Thoracic aorta (tissue), 2 donors: ENCODE results near the gene EN1. TPM values are rescaled to one million over a fixed set of nuclear protein-coding genes. Genes with fewer than 3 reads are reported as not detected.

Experiments used
- ATAC-seq: fragments of 150-250 bp; one replicate; pipeline ENCODE4 v1.8.0; 2017; ENCODE audit warnings: low read depth; ENCODE audit not compliant: insufficient number of reproducible peaks, low FRiP score
- DNase-seq: peaks from one replicate; pipeline ENCODE4 v3.0.0-alpha.2; 2020; ENCODE audit warnings: low spot score
- H3K27ac ChIP-seq, 2 donors: fragments of 200-600 bp; sonication (generic); 1 replicate in 1 of 2; 2 replicates in 1 of 2; pipeline ENCODE4 v1.5.1; 2016; ENCODE audit warnings: mild to moderate bottlenecking in 2 of 2, moderate library complexity in 2 of 2
- H3K27me3 ChIP-seq: fragments of 200-600 bp; sonication (generic); replicated peaks from 2 replicates; pipeline ENCODE4 v1.6.0; 2016; ENCODE audit warnings: mild to moderate bottlenecking; ENCODE audit not compliant: insufficient read depth
- H3K36me3 ChIP-seq: fragments of 200-600 bp; sonication (generic); one replicate; pipeline ENCODE4 v1.5.1; 2016
- H3K4me1 ChIP-seq, 2 donors: fragments of 200-600 bp; sonication (generic); 1 replicate in 1 of 2; 2 replicates in 1 of 2; pipeline versions ENCODE4 v1.5.1 to v1.6.0; 2016; ENCODE audit warnings: low read depth in 2 of 2, mild to moderate bottlenecking in 1 of 2; ENCODE audit not compliant: control insufficient read depth in 1 of 2
- H3K4me3 ChIP-seq: fragments of 200-600 bp; sonication (generic); 2 replicates; pipeline ENCODE4 v1.5.1; 2016; ENCODE audit warnings: mild to moderate bottlenecking
- H3K9me3 ChIP-seq: fragments of 200-600 bp; sonication (generic); 2 replicates; pipeline ENCODE4 v1.5.1; 2016
- total RNA-seq, 2 donors: library from RNA; depleted of rRNA; stranded (reverse); fragments of >200 nt; gene quantifications; one replicate each; pipeline versions ENCODE4 v1.1.0 to v1.2.3, GENCODE V29; 2016
- TF ChIP-seq, protein P1 (sequence below): fragments of 200-600 bp; sonication (generic); IDR thresholded peaks from one replicate; pipeline ENCODE4 v1.5.1; 2019; ENCODE audit warnings: antibody characterized with exemption

Gene EN1
- total RNA-seq, 2 donors from 2014 or later = not detected

DNA sequence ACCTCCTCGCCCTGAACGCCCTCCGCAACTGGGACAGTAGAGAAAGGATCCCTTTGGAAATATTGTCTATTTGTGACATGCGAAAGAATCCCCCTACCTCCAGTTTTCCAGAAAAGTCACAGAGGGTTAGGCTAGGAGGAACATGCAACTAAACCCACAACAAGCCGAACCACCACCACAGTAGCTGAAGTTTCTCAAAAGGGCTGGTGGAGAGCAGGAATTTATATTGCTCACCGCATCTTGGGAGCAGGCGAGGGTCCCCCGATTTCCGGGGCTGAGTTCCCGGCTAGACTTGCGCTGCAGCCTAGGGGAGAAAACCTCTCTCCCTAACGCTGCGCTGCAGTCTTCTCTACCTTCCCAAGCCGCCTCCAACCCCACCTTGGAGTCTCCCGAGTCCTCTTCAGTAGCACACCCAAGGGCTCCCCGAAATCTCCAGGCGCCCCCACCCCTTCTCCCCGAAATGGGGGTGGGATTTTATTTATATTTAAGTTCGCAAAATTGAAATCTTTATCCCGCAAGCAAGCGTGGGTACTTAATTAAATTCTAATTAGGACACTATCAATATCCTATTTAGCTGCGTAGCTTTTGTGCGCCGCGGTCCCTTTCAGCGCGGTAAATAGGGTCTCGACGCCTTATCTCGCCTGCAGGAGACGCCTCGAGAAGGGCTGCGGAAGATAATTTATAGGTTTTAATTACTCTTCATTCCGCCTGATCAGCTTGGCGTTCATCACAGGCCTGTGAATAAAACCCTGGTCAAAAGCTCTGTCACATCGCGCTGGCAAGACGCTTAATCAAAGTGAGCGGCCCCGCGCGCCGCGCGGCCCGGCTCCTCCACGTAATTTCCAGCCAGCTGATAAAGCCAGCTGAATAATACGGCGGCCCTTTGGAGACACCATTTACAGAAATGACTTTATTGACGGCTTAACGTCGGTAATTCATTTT is 2.0 kb upstream of the EN1 start:
- DNase-seq (no peak), ATAC-seq (no peak)
- TF ChIP-seq, protein P1, sequence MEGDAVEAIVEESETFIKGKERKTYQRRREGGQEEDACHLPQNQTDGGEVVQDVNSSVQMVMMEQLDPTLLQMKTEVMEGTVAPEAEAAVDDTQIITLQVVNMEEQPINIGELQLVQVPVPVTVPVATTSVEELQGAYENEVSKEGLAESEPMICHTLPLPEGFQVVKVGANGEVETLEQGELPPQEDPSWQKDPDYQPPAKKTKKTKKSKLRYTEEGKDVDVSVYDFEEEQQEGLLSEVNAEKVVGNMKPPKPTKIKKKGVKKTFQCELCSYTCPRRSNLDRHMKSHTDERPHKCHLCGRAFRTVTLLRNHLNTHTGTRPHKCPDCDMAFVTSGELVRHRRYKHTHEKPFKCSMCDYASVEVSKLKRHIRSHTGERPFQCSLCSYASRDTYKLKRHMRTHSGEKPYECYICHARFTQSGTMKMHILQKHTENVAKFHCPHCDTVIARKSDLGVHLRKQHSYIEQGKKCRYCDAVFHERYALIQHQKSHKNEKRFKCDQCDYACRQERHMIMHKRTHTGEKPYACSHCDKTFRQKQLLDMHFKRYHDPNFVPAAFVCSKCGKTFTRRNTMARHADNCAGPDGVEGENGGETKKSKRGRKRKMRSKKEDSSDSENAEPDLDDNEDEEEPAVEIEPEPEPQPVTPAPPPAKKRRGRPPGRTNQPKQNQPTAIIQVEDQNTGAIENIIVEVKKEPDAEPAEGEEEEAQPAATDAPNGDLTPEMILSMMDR = no peak
- H3K4me3 ChIP-seq = no peak overlapping the region
- H3K4me1 ChIP-seq = peaks cover 20 to 34% of the 10 kb centered on the region in 2 donors
- H3K36me3 ChIP-seq = no peaks in the 10 kb centered on the region
- no peak overlapping the region for H3K27ac ChIP-seq
- H3K27me3 ChIP-seq = peaks cover 25% of the 10 kb centered on the region
- no peaks in the 10 kb centered on the region for H3K9me3 ChIP-seq

DNA sequence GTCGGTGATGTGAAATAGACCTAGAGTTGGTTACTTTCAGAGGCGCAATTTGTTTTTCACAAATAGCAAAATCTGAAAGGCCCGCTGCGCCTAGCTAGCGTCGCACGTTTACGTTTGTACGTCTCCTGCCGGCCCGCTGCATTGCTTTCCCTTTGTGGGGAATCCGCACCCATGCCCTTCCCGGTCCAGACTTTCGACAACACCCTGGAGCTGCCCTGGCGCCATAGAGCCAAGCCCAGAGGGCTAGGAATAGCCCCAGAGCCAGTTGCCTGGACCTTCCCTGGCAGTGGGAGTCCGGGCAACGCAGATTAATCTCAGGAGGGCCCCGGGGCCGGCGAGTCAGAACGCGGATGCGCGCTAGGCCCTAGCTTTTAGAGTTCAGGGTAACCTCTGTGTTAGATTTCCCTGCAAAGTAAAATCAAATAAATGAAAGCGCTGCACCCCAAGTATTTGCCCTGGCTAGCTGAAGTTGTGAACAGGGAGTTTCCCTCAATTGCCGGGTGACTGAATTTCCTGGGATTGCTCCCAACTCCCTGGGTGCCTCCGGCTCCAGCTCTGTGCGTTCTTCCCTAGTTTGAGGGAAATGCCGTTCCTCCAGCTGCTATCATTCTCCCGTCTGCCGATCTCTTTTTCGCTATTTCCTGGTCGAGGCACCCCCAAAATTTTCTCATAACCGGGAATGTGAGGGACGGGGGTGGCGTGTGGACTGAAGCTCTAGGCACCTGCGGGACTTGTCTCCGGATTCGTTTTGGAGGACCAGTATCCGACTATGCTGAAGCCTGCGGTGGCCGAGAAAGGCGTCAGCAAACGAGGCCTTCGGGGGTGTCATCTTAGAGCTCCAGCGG is 1.2 kb upstream of the EN1 start:
- Histone ChIP-seq H3K27me3 (peaks cover 34% of the 10 kb centered on the region), H3K27ac (no peak overlapping the region), H3K4me3 (peak overlapping the region; percentile 9), H3K9me3 (no peaks in the 10 kb centered on the region), H3K36me3 (no peaks in the 10 kb centered on the region), H3K4me1 (peaks cover 20 to 34% of the 10 kb centered on the region in 2 donors)
- DNase-seq (no peak), ATAC-seq (no peak)
- TF ChIP-seq, protein P1 = no peak

DNA sequence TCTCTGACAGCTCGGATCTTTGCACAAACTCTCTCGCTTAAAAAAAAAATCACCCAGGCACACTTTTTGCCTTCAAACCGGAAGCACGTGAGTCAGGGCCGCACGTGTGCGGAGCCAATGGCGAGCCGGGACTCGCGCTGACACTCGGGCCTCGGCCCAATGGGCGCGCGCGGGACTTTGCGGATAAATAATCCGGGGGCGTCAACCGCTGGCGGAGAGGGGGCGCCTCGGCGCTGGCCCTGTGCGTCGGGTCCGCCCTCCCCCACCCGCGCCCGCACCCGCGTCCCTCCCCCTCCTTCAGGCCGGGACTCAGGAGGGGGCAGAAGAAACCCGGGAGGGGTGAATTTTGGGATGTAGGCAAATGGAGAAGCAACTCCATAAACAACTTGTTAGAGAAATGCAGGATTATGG is 319 bp upstream of the EN1 start:
- TF ChIP-seq, protein P1 = no peak
- no peak for ATAC-seq
- H3K27me3 ChIP-seq = peaks cover 42% of the 10 kb centered on the region
- H3K9me3 ChIP-seq = no peaks in the 10 kb centered on the region
- no peaks in the 10 kb centered on the region for H3K36me3 ChIP-seq
- peaks cover 23 to 35% of the 10 kb centered on the region in 2 donors for H3K4me1 ChIP-seq
- no peak overlapping the region for H3K27ac ChIP-seq
- H3K4me3 ChIP-seq = peak overlapping the region; percentile 67
- DNase-seq = no peak

DNA sequence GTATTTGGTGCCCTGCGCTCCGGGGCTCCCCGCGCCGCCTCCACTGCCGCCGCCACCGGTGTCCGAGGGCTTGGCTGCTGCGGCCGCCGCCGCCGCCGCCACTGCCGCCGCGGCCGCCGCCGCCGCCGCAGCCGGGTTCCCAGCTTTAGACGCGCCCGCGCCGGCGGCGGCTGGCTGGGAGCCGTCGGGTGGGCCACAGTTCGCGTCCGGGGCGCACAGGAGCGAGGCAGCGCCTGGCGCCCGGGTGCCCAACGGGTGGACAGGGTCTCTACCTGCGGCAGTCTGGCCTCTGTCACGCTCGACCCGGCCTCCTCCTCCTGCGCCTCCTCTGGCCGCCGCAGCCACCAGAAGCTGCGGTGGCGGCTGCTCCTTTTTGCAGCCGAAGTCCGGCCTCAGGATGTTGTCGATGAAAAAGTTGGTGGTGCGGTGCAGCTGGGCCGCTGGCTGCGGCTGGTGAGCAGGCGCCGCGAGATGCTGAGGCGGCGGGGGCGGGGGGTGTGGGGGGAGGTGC is 951 bp downstream of the EN1 start:
- no peak overlapping the region for H3K27ac ChIP-seq
- H3K4me1 ChIP-seq = peaks cover 26 to 43% of the 10 kb centered on the region in 2 donors
- H3K9me3 ChIP-seq = no peaks in the 10 kb centered on the region
- H3K27me3 ChIP-seq = peaks cover 52% of the 10 kb centered on the region
- no peaks in the 10 kb centered on the region for H3K36me3 ChIP-seq
- TF ChIP-seq, protein P1 = no peak
- ATAC-seq (no peak), DNase-seq (no peak)
- peak overlapping the region; percentile 67 for H3K4me3 ChIP-seq
